ENCODE results near the gene CD99. TPM values are rescaled to one million over a fixed set of nuclear protein-coding genes. Genes with fewer than 3 reads are reported as not detected.

Gene CD99
- total and polyA plus RNA-seq, 2 of the 13 experiments (the other 11 are each of a cell fraction or from before 2014, with no cell fraction given) = 78.8 to 111 TPM

GRCh38 chrX:2672084-2672483 is 19.0 kb upstream of the CD99 start:
- ATAC-seq (no peak), DNase-seq (ENCODE audit: low spot score) (no peak), FAIRE-seq (no peak)
- Histone ChIP-seq H3K4me1 (ENCODE audit: insufficient read depth, low read length) (peaks cover 15% of the 10 kb centered on the region), H3K36me3 (replicated peaks in 1 of 2; ENCODE audit: control insufficient read depth in 1 of 2, insufficient read depth in 2 of 2, low read length in 2 of 2) (no peaks in the 10 kb centered on the region), H2AFZ (ENCODE audit: low read length) (no peak overlapping the region), H3K27me3 (ENCODE audit: control insufficient read depth in 1 of 2, insufficient read depth in 2 of 2, low read length in 2 of 2) (no peaks in the 10 kb centered on the region), H3K4me2 (ENCODE audit: low read depth, low read length) (no peak overlapping the region), H3K9me3 (ENCODE audit: low read length) (no peaks in the 10 kb centered on the region), H3K27ac (ENCODE audit: extremely low read length, insufficient read depth, low read length) (no peak overlapping the region), H3K79me2 (ENCODE audit: insufficient read depth, low read length) (no peaks in the 10 kb centered on the region), H3K4me3 (replicated peaks in 1 of 3; ENCODE audit: insufficient read depth in 1 of 3, low read depth in 2 of 3, low read length in 3 of 3) (no peak overlapping the region), H4K20me1 (ENCODE audit: insufficient read depth, low read length) (no peaks in the 10 kb centered on the region), H3K9ac (ENCODE audit: insufficient read depth, low read depth, low read length) (no peak overlapping the region)
- in situ Hi-C loops (cut with HindIII; ENCODE audit: extremely low pct_ligation_motif_present, low pct_unique_long_range_greater_than_20kb) (no loop called here), intact Hi-C loops (cut with micrococcal nuclease; ENCODE audit: unreplicated experiment) (no loop called here)
- TF ChIP-seq ZNF276 (CRISPR knock-in tag; IDR thresholded peaks at IDR 0.05; ENCODE audit: low read depth) = no peak
- no peak for TF ChIP-seq FUBP1 (CRISPR knock-in tag; IDR thresholded peaks at IDR 0.05; ENCODE audit: borderline replicate concordance)
- TF ChIP-seq FIP1L1 (IDR thresholded peaks at IDR 0.05; ENCODE audit: borderline replicate concordance, insufficient read depth, low read depth, low read length) = no peak
- TF ChIP-seq THAP8 (CRISPR knock-in tag; IDR thresholded peaks at IDR 0.05; ENCODE audit: borderline replicate concordance) = no peak
- no peak for TF ChIP-seq U2AF1 (optimal IDR thresholded peaks at IDR 0.05; ENCODE audit: low read depth, low read length)
- no peak for TF ChIP-seq ZBTB33 (CRISPR knock-in tag; IDR thresholded peaks at IDR 0.05)
- TF ChIP-seq HMGXB4 (CRISPR knock-in tag; IDR thresholded peaks at IDR 0.05; ENCODE audit: borderline replicate concordance in 1 of 2, low read depth in 1 of 2) = no peak
- TF ChIP-seq ZNF713 (CRISPR knock-in tag; IDR thresholded peaks at IDR 0.05) = no peak
- ChIA-PET POLR2A (no interaction called here), CTCF (ENCODE audit: low intra/inter-chr PET ratio, low total read pairs) (no interaction called here)
- 97% methylated on average over 6 of the region's 6 CpGs for WGBS (ENCODE audit: low lambda C conversion rate)
- BruUV-seq (replicated peaks) = no TSS peak

Measured in HepG2 (cell line).